ENCODE measurements around the gene DESI1.

Gene DESI1

GRCh38 chr22:41555325-41555982, 65.4 kb downstream of the DESI1 start:
- DNase-seq: no peak

- no peak for DNase-seq
These were observed 68.8 kb downstream of the DESI1 start for GRCh38 chr22:41551877-41552582.

GRCh38 chr22:41550952-41551491, 69.8 kb downstream of the DESI1 start:
- no peak for DNase-seq

GRCh38 chr22:41548830-41549211, 72.0 kb downstream of the DESI1 start:
- no peak for DNase-seq

Data from fibroblast of upper back skin (primary cell).